Measurements from ENCODE around the gene EPS8L3. TPM values are rescaled to one million over a fixed set of nuclear protein-coding genes. Genes with fewer than 3 reads are reported as not detected.

Gene EPS8L3
- polyA plus RNA-seq, 1 donor (not counting 4 experiments of a cell fraction or from before 2014, with no cell fraction given): not detected

DNA sequence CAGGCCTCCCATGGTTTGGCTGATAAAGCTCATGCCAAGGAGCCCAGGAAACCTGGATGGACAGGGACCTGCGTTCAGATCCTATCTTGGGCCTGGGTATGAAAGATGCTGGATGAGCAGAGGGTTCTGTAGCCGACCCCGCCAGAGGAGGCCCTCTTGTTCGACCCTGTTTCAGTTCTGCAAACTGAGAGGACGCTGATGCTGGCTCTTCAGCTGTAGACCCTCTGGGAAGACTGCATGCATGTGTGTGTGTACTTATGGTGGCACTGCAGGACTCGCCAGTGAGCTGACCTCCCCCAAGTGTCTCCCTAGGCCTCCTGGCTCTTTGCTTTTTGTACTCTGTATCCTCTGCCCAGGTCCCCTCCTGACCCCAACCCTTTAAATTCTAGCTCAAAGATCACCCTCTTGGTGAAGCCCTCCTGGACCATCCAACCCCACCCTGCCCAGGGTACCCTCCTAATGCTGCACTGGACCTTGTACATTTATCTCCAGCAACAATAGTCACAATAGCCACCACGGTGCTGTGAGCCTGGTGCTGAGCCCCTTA lies 1.6 kb downstream of the EPS8L3 start:
- Histone ChIP-seq H3K36me3 (ENCODE audit: control insufficient read depth in 2 of 2, extremely low read depth in 1 of 2, insufficient read depth in 2 of 2, low read length in 2 of 2) (no peaks in the 10 kb centered on the region), H3K79me2 (ENCODE audit: control insufficient read depth, insufficient read depth, low read length) (no peaks in the 10 kb centered on the region), H3K4me2 (ENCODE audit: control insufficient read depth, extremely low read depth, insufficient read depth, low read depth, low read length) (no peak overlapping the region), H2AFZ (ENCODE audit: control insufficient read depth, low read length) (no peak overlapping the region), H3K4me3 (ENCODE audit: control insufficient read depth in 2 of 3, extremely low read depth in 1 of 3, insufficient read depth in 2 of 3, low read depth in 1 of 3, low read length in 3 of 3) (no peak overlapping the region), H3K9ac (ENCODE audit: control insufficient read depth, extremely low read depth, insufficient read depth, low read length) (no peak overlapping the region), H3K27me3 (ENCODE audit: control insufficient read depth, extremely low read depth, insufficient read depth, low read length) (peaks cover 4% of the 10 kb centered on the region), H3K9me3 (ENCODE audit: control insufficient read depth, low read depth, low read length) (no peaks in the 10 kb centered on the region), H3K4me1 (ENCODE audit: control insufficient read depth, extremely low read depth, insufficient read depth, low read length) (no peaks in the 10 kb centered on the region), H3K27ac (ENCODE audit: control insufficient read depth, insufficient read depth, low read length) (no peak overlapping the region), H4K20me1 (ENCODE audit: control insufficient read depth, extremely low read depth, insufficient read depth, low read length) (no peaks in the 10 kb centered on the region), H3K9me1 (ENCODE audit: control insufficient read depth, extremely low read depth, insufficient read depth, low read length) (no peaks in the 10 kb centered on the region)
- FAIRE-seq: no peak
- no peak for DNase-seq (ENCODE audit: low read depth, low spot score)
- no peak for TF ChIP-seq EZH2 (IDR thresholded peaks at IDR 0.05; ENCODE audit: low read length)
- TF ChIP-seq, protein P1, sequence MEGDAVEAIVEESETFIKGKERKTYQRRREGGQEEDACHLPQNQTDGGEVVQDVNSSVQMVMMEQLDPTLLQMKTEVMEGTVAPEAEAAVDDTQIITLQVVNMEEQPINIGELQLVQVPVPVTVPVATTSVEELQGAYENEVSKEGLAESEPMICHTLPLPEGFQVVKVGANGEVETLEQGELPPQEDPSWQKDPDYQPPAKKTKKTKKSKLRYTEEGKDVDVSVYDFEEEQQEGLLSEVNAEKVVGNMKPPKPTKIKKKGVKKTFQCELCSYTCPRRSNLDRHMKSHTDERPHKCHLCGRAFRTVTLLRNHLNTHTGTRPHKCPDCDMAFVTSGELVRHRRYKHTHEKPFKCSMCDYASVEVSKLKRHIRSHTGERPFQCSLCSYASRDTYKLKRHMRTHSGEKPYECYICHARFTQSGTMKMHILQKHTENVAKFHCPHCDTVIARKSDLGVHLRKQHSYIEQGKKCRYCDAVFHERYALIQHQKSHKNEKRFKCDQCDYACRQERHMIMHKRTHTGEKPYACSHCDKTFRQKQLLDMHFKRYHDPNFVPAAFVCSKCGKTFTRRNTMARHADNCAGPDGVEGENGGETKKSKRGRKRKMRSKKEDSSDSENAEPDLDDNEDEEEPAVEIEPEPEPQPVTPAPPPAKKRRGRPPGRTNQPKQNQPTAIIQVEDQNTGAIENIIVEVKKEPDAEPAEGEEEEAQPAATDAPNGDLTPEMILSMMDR (optimal IDR thresholded peaks at IDR 0.05 in 1 of 3, IDR thresholded peaks at IDR 0.05 in 1 of 3, conservative IDR thresholded peaks at IDR 0.05 in 1 of 3; ENCODE audit: extremely low read depth in 1 of 3, insufficient read depth in 2 of 3, low read length in 3 of 3): no peak
- dilution Hi-C loops (cut with MboI; ENCODE audit: extremely low pct_ligation_motif_present, low sequenced_read_pairs): no loop called here

DNA sequence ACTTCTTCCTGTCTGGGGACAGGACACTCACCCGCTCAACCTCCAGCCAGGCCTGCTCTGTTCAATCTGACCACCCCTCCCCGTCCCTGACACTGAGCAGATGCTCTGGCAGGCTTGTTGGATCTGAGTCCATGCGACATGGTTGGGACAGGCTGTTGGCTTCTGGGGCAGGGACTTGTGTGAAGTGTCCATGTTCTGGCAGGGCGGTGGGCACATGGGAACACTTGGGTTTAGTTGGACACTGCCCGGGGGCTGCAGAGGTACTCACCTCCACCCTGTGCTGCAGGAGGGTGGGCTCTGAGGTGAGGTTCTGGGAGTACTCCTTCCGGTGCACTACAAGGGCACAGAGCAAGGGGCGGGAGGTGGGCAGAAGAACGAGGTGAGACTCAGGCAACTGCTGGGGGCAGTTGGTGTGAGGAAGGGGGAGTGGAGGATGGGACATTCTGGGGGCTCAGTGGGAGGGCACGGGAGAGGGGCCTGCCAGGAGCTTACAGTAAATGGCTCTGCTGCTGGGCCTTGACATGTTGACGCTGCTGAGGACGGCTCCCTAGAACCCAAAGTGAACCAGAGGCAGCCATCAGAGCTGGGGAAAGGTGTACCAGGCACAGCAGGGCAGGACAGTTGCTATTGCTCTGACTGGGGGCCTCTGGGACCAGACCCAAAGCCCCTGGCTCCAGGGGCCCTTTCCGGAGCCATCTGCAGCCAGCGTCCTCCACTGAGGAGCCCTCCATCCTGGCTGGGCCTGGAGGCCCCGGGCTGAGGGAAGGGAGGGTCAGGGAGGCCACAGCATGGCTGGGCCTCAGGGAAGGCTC lies 2.3 kb downstream of the EPS8L3 start:
- FAIRE-seq (no peak), DNase-seq (ENCODE audit: low read depth, low spot score) (no peak)
- Histone ChIP-seq H3K79me2 (ENCODE audit: control insufficient read depth, insufficient read depth, low read length) (no peaks in the 10 kb centered on the region), H3K9me1 (ENCODE audit: control insufficient read depth, extremely low read depth, insufficient read depth, low read length) (no peaks in the 10 kb centered on the region), H3K9ac (ENCODE audit: control insufficient read depth, extremely low read depth, insufficient read depth, low read length) (no peak overlapping the region), H3K4me3 (ENCODE audit: control insufficient read depth in 2 of 3, extremely low read depth in 1 of 3, insufficient read depth in 2 of 3, low read depth in 1 of 3, low read length in 3 of 3) (no peak overlapping the region), H3K27ac (ENCODE audit: control insufficient read depth, insufficient read depth, low read length) (no peak overlapping the region), H3K36me3 (ENCODE audit: control insufficient read depth in 2 of 2, extremely low read depth in 1 of 2, insufficient read depth in 2 of 2, low read length in 2 of 2) (no peaks in the 10 kb centered on the region), H4K20me1 (ENCODE audit: control insufficient read depth, extremely low read depth, insufficient read depth, low read length) (no peaks in the 10 kb centered on the region), H3K27me3 (ENCODE audit: control insufficient read depth, extremely low read depth, insufficient read depth, low read length) (peaks cover 4% of the 10 kb centered on the region), H2AFZ (ENCODE audit: control insufficient read depth, low read length) (no peak overlapping the region), H3K9me3 (ENCODE audit: control insufficient read depth, low read depth, low read length) (no peaks in the 10 kb centered on the region), H3K4me2 (ENCODE audit: control insufficient read depth, extremely low read depth, insufficient read depth, low read depth, low read length) (no peak overlapping the region), H3K4me1 (ENCODE audit: control insufficient read depth, extremely low read depth, insufficient read depth, low read length) (no peaks in the 10 kb centered on the region)
- TF ChIP-seq, protein P1 (optimal IDR thresholded peaks at IDR 0.05 in 1 of 3, IDR thresholded peaks at IDR 0.05 in 1 of 3, conservative IDR thresholded peaks at IDR 0.05 in 1 of 3; ENCODE audit: extremely low read depth in 1 of 3, insufficient read depth in 2 of 3, low read length in 3 of 3): no peak
- TF ChIP-seq EZH2 (IDR thresholded peaks at IDR 0.05; ENCODE audit: low read length): no peak
- dilution Hi-C loops (cut with MboI; ENCODE audit: extremely low pct_ligation_motif_present, low sequenced_read_pairs): no loop called here

Measured in keratinocyte (primary cell).